ENCODE results near the gene TLE5. TPM values are rescaled to one million over a fixed set of nuclear protein-coding genes. Genes with fewer than 3 reads are reported as not detected.
A peak's percentile ranks its signal among the peaks of the same experiment; 100 is the strongest.

TLE5 gene
- total and polyA plus RNA-seq, 2 experiments from 2014 or later = 130 to 154 TPM

DNA sequence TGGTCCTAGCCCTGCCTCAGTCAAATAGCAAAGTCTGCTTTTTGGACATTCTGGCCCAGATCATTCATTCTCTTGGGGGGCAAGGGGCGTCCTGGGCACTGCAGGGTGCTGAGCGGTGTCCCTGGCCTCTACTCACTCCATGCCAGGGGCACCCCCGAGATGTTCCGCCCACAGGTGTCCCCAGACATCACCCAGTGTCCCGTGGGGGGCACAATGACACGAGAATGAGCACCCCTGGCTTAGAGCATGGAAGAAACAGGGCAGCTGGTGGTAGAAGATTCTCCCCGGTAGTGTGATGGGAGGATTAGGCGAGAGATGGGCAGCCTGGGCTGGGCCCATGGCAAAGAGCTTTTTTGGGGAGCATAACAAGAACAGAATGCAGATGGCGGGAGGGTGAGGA lies 5.3 kb upstream of the TLE5 start:
- Histone ChIP-seq H3K36me3 (ENCODE audit: insufficient read depth) (no peaks in the 10 kb centered on the region), H3K27ac (ENCODE audit: low read depth) (no peak overlapping the region), H4K20me1 (replicated peaks; ENCODE audit: insufficient read depth) (no peaks in the 10 kb centered on the region), H2AFZ (peak overlapping the region; percentile 80; the same call in 1 of the 2 replicates), H3K4me3 (no peak overlapping the region), H3F3A (replicated peaks; ENCODE audit: low read depth) (0 out of 2 replicates have a peak, but pooled peaks cover 3% of the 10 kb centered on the region), H3K4me1 (ENCODE audit: insufficient read depth) (peaks cover 8% of the 10 kb centered on the region; the same call in 1 of the 2 replicates), H3K27me3 (ENCODE audit: insufficient read depth) (no peaks in the 10 kb centered on the region), H3K4me2 (no peak overlapping the region), H3K9me2 (ENCODE audit: insufficient read depth) (no peaks in the 10 kb centered on the region), H3K79me2 (replicated peaks; ENCODE audit: insufficient read depth) (no peaks in the 10 kb centered on the region)
- TF ChIP-seq EZH2 (IDR thresholded peaks at IDR 0.05; ENCODE audit: low read depth, unreplicated experiment) (no peak), EZH2phosphoT487 (IDR thresholded peaks at IDR 0.05; ENCODE audit: unreplicated experiment) (no peak), ZNF114 (CRISPR knock-in tag; IDR thresholded peaks at IDR 0.05) (no peak), NANOG (IDR thresholded peaks at IDR 0.05; ENCODE audit: borderline replicate concordance) (no peak), JUNB (IDR thresholded peaks at IDR 0.05; ENCODE audit: unreplicated experiment) (no peak), CREB1 (CRISPR knock-in tag; IDR thresholded peaks at IDR 0.05; ENCODE audit: low read depth) (no peak), STAT1 (IDR thresholded peaks at IDR 0.05; ENCODE audit: unreplicated experiment) (no peak), ZNF331 (CRISPR knock-in tag; IDR thresholded peaks at IDR 0.05; ENCODE audit: low read depth) (no peak), POLR2AphosphoS5 (IDR thresholded peaks at IDR 0.05; ENCODE audit: low read depth) (no peak), ETS1 (IDR thresholded peaks at IDR 0.05) (no peak)
- TF ChIP-seq, protein P1, sequence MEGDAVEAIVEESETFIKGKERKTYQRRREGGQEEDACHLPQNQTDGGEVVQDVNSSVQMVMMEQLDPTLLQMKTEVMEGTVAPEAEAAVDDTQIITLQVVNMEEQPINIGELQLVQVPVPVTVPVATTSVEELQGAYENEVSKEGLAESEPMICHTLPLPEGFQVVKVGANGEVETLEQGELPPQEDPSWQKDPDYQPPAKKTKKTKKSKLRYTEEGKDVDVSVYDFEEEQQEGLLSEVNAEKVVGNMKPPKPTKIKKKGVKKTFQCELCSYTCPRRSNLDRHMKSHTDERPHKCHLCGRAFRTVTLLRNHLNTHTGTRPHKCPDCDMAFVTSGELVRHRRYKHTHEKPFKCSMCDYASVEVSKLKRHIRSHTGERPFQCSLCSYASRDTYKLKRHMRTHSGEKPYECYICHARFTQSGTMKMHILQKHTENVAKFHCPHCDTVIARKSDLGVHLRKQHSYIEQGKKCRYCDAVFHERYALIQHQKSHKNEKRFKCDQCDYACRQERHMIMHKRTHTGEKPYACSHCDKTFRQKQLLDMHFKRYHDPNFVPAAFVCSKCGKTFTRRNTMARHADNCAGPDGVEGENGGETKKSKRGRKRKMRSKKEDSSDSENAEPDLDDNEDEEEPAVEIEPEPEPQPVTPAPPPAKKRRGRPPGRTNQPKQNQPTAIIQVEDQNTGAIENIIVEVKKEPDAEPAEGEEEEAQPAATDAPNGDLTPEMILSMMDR (conservative IDR thresholded peaks at IDR 0.05; ENCODE audit: low read depth in 2 of 2) = no peak
- TF ChIP-seq, protein P2, sequence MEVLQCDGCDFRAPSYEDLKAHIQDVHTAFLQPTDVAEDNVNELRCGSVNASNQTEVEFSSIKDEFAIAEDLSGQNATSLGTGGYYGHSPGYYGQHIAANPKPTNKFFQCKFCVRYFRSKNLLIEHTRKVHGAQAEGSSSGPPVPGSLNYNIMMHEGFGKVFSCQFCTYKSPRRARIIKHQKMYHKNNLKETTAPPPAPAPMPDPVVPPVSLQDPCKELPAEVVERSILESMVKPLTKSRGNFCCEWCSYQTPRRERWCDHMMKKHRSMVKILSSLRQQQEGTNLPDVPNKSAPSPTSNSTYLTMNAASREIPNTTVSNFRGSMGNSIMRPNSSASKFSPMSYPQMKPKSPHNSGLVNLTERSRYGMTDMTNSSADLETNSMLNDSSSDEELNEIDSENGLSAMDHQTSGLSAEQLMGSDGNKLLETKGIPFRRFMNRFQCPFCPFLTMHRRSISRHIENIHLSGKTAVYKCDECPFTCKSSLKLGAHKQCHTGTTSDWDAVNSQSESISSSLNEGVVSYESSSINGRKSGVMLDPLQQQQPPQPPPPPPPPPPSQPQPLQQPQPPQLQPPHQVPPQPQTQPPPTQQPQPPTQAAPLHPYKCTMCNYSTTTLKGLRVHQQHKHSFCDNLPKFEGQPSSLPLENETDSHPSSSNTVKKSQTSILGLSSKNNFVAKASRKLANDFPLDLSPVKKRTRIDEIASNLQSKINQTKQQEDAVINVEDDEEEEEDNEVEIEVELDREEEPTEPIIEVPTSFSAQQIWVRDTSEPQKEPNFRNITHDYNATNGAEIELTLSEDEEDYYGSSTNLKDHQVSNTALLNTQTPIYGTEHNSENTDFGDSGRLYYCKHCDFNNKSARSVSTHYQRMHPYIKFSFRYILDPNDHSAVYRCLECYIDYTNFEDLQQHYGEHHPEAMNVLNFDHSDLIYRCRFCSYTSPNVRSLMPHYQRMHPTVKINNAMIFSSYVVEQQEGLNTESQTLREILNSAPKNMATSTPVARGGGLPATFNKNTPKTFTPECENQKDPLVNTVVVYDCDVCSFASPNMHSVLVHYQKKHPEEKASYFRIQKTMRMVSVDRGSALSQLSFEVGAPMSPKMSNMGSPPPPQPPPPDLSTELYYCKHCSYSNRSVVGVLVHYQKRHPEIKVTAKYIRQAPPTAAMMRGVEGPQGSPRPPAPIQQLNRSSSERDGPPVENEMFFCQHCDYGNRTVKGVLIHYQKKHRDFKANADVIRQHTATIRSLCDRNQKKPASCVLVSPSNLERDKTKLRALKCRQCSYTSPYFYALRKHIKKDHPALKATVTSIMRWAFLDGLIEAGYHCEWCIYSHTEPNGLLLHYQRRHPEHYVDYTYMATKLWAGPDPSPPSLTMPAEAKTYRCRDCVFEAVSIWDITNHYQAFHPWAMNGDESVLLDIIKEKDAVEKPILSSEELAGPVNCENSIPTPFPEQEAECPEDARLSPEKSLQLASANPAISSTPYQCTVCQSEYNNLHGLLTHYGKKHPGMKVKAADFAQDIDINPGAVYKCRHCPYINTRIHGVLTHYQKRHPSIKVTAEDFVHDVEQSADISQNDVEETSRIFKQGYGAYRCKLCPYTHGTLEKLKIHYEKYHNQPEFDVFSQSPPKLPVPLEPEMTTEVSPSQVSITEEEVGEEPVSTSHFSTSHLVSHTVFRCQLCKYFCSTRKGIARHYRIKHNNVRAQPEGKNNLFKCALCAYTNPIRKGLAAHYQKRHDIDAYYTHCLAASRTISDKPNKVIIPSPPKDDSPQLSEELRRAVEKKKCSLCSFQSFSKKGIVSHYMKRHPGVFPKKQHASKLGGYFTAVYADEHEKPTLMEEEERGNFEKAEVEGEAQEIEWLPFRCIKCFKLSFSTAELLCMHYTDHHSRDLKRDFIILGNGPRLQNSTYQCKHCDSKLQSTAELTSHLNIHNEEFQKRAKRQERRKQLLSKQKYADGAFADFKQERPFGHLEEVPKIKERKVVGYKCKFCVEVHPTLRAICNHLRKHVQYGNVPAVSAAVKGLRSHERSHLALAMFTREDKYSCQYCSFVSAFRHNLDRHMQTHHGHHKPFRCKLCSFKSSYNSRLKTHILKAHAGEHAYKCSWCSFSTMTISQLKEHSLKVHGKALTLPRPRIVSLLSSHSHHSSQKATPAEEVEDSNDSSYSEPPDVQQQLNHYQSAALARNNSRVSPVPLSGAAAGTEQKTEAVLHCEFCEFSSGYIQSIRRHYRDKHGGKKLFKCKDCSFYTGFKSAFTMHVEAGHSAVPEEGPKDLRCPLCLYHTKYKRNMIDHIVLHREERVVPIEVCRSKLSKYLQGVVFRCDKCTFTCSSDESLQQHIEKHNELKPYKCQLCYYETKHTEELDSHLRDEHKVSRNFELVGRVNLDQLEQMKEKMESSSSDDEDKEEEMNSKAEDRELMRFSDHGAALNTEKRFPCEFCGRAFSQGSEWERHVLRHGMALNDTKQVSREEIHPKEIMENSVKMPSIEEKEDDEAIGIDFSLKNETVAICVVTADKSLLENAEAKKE (CRISPR knock-in tag; IDR thresholded peaks at IDR 0.05) = no peak
- TF ChIP-seq, protein P3, sequence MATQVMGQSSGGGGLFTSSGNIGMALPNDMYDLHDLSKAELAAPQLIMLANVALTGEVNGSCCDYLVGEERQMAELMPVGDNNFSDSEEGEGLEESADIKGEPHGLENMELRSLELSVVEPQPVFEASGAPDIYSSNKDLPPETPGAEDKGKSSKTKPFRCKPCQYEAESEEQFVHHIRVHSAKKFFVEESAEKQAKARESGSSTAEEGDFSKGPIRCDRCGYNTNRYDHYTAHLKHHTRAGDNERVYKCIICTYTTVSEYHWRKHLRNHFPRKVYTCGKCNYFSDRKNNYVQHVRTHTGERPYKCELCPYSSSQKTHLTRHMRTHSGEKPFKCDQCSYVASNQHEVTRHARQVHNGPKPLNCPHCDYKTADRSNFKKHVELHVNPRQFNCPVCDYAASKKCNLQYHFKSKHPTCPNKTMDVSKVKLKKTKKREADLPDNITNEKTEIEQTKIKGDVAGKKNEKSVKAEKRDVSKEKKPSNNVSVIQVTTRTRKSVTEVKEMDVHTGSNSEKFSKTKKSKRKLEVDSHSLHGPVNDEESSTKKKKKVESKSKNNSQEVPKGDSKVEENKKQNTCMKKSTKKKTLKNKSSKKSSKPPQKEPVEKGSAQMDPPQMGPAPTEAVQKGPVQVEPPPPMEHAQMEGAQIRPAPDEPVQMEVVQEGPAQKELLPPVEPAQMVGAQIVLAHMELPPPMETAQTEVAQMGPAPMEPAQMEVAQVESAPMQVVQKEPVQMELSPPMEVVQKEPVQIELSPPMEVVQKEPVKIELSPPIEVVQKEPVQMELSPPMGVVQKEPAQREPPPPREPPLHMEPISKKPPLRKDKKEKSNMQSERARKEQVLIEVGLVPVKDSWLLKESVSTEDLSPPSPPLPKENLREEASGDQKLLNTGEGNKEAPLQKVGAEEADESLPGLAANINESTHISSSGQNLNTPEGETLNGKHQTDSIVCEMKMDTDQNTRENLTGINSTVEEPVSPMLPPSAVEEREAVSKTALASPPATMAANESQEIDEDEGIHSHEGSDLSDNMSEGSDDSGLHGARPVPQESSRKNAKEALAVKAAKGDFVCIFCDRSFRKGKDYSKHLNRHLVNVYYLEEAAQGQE (IDR thresholded peaks at IDR 0.05; ENCODE audit: unreplicated experiment) = no peak
- Mint-ChIP-seq H3K27me3 (ENCODE audit: insufficient read depth, low read depth, poor library complexity) (peaks cover 21% of the 10 kb centered on the region), H3K4me1 (peaks cover 7% of the 10 kb centered on the region; the same call in 2 of the 3 replicates), H3K9me3 (no peaks in the 10 kb centered on the region), H3K36me3 (ENCODE audit: low read depth) (no peaks in the 10 kb centered on the region), H3K27ac (no peak overlapping the region), H3K4me3 (no peak overlapping the region)
- ATAC-seq (no peak), DNase-seq (ENCODE audit: low spot score) (no peak)

Measured in GM23338 (cell line).